Stimulated activated CD4-positive, alpha-beta T cell treated with anti-CD3 and anti-CD28 coated beads, TNF-alpha, amount 100 ng/mL, for 1 hour (primary cell): Measurements from ENCODE around the gene ROBO4.

Source experiments
- DNase-seq, 3 donors: peaks; one replicate each; pipeline ENCODE4 v3.0.0-alpha.2; 2020; ENCODE audit warnings: low read depth in 3 of 3, low spot score in 1 of 3

The ROBO4 gene

GRCh38 chr11:124919898-124920297 lies 22.2 kb upstream of the ROBO4 start:
- DNase-seq, result no peak

DNA sequence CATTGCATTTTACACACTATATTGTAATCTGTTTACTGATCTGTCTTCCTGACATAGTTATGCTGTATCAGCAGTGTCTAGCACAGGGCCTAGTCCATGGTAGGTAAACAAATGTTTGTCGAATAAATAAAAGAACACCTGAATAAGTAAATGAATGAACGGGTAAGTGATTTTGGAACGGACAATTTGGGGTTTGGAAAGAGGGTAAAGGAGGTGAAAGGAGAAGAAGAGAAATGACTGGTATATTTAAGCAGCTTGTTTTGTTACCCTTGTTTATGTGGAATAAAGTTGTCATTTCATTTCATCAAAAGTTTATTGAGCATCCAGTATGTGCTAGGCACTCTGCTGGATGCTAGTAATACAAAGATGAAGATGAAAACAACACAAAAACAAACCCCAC lies 21.3 kb upstream of the ROBO4 start, which contains the start of gene HEPN1:
HEPN1 (plus strand) TSS at position 301 of the 400 bp plus-strand sequence.
- no peak for DNase-seq

DNA sequence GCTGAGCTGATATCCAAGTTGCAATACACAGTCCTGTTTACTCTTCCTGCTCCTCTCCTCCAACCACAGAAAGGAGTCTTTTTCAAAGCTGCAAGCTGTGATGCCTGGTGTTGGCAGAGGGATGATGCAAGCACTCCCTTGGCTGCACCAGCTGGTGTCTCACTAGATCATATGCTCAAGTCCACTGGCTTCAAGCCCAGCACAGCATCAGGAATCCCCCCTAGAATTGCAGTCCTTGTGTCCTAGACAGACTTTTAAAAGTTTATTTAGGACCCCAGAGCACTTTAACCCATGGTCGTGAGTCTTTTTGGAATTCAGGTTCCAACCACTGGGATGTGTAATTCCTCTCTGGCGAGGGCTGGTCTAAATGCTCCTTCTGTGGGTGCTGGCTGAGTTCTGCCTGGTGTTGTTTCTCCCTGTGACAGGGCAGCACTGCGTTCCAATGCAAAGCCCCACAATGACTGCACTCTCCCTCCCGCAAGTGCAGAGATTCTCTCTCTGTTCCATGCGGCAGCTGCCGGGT lies 19.5 kb upstream of the ROBO4 start:
- DNase-seq, result no peak

DNA sequence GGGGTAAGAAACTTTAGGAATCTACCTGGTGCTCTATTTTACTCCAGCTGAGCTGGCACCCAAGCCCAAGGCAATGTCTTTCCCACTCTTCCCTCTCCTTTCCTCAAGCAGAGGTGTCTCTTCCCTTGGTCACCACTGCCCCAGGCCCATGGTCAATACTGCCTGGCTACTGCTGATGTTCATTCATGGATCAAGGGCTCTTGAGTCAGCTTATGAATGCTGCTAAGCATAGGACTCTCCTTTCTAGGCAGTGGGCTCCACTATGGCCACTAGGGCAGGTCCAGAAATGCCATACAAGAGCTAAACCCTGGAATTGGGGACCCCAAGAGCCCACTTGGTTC lies 18.7 kb upstream of the ROBO4 start:
- no peak for DNase-seq

- DNase-seq, result no peak
These were observed 18.1 kb upstream of the ROBO4 start for GRCh38 chr11:124915541-124916369.

GRCh38 chr11:124902616-124903015 lies 5.0 kb upstream of the ROBO4 start:
- no peak for DNase-seq

- DNase-seq, result no peak
These were observed 2.8 kb upstream of the ROBO4 start for GRCh38 chr11:124900464-124900863.

- no peak for DNase-seq
These were observed 1.9 kb upstream of the ROBO4 start for GRCh38 chr11:124899383-124900145.

- no peak for DNase-seq
These were observed 1.0 kb upstream of the ROBO4 start for GRCh38 chr11:124898711-124899110.

DNA sequence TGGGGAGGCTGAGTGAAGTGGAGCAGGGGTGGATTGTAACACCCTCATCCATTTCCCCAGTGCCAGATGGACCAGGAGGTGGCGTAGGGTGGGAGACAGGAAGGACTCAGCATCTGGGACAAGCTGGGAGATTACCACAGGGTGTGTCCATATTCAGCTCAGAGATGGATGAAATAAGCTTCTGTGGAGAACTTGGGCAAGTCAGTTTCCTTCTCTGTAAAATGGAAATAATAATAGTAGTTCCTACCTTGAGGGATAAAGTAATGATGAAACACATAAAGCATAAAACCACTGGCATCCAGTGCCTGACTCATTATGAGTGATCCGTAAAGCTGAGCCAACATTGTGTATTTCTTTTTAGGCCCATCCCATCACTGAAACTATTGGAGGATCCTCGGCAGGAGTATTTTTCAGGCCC lies 607 bp upstream of the ROBO4 start:
- DNase-seq, result no peak

DNA sequence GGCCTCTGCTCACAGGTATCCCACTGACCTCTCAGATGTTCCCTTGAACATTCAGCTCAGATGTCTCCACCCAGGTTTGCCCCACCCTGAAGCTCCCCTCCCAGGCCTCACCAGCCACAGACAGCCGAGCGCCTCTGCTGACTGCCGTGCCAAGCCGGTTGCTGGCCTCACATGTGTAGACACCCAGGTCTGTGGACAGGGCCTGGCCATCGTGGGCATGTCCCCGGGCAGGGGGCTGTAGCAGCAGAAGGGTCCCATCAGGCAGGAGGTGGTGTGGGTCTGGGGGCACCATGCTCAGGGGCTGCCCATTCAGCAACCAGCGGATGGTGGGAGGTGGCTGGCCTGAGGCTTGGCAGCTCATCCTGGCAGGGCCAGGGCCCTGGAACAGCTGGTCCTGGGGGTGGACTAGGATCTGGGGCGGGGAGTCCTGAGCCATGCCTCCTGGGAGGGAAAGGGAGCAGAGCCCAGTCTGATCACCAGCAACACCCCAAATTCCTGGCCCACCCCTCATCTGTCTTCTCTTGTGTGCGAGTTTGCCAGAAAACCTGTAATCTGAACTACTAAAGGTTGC lies 759 bp downstream of the ROBO4 start:
- DNase-seq, result no peak

- DNase-seq, result no peak
These were observed 1.5 kb downstream of the ROBO4 start for GRCh38 chr11:124896071-124896750.

GRCh38 chr11:124895471-124895971 lies 2.1 kb downstream of the ROBO4 start:
- DNase-seq, result no peak

DNA sequence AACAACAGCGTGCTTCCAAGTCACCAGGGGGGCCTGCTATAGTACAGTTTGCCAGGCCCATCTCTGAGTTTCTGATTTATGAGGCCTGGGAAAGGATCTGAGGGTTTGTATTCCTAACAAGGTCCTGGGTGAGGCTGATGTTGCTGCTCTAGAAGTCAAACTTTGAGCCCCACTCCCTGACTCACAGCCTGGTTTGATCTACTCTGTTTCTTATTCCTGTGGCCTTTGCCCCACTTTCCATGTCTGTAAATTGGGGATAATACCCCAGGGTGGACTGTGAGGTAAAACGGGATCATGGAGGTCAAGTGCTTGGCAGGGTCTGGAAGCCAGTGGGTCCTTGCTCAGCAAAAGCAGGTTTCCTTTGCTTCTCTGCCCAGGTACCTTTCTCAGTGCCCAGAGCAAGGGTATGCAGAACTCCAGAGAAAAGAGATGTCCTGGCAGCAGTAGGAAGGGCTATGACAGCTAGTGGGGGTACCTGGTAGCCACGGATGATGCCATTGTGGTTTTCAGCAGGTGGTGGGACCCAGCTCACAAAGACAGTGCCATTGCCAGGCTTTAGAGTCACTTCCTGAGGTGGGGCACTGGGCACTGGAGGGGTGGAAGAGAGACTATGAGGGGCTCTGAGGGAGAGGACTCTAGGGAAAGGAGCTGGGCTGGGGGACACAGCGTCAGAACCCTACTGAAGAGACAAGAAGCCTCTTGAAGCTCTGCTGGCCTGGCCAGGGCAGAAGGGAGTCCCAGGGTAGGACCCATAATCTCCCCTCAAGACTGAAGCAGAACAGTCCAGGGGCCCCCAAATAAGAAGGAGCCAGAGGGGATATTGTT lies 2.8 kb downstream of the ROBO4 start:
- DNase-seq, result no peak

DNA sequence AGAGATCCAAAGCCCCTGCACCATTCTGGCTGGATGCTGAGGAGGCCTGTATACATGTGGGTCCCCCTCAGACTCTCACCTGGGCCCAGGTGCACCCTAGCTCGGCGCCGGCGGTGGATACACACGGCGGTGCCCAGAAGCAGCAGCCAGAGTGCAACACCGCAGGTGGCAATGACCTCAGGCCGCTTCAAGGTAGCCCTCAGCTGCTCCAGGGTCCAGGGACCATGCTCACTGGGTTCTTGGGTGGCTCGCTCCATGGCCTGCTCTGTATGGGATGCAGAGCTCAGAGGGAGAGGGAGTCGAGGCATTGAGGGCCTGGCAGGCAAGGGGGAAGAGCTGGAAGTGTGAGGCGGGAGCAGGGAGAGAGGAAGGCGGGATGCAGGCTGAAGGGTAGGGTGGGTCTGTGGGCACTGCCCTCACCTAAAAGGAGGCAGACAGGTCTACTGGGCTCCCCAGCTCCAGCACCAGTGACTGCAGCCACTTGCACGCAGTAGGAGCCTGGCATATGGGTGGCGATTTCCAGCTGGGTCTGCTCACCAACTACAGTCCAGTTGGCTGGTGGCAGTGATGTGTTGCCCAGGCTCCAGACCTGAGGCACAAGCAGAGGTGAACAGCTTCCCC lies 3.8 kb downstream of the ROBO4 start:
- DNase-seq, result no peak

DNA sequence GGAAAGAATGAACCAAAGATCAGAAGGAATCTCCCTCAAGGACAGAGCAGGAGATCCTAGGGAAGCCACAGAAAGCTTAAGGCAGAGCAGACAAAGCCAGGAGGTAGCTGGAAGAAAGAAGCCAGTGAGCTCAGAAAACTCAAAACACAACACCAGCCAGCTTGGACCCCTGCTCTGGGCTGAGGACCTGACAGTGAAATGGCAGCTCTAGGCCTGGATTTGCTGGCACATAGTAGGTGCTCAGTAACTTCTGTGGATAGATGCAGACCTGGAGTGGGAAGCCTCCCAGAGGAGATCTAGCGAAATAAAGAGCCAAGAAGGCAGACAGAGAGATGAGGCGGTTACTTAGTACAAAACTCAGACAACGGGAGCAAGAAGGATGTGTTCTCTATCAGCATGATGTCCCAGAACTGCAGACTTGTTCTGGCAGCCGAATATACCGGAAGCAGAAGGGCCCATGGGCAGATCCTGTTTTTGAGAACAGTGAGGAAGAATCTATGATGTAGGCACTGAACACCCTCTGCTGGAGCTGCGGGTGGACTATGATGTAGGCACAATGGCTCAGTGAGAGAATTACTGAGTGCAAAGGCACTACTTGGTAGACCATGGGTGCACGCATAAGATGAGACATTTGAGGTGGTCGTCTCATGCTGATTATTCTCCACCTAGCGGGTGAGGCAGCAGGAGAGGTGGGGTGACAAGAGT lies 4.8 kb downstream of the ROBO4 start:
- DNase-seq, result no peak

- no peak for DNase-seq
These were observed 5.5 kb downstream of the ROBO4 start for GRCh38 chr11:124892146-124892545.

DNA sequence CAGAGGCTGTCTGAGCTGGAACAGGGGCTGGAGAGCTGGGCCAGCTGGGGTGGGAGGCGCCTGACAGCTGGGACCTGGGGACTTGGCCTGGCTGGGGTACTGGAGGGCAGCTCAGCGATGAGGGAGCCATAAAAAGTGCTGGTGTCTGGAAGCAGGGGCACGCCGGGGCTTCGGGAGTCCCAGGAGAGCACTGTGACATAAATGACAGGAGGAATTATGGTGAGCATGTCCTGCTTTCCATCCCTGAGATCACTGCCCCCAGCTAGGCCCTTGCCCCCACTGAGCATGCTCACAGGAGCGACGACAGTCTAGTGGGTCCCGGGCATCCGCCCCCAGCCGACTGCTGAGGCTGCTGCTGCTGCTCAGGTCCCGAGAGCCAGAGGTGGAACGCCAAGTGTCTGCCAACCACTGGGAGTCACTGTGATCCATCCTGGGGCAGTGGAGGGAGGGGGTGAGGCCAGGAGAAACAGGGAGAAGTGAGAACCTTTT lies 6.2 kb downstream of the ROBO4 start:
- DNase-seq, result no peak
